T47D (cell line): ENCODE data around the gene KCNMA1.

ENCODE experiments used
- DNase-seq, 2 experiments: peaks; one replicate each; pipeline versions ENCODE4 v3.0.0 to v3.0.0-alpha.2; 2011 to 2012; ENCODE audit warnings: low read depth in 1 of 2, low spot score in 1 of 2
- JUND ChIP-seq: IDR thresholded peaks from 2 replicates; pipeline ENCODE4 v1.6.1; 2012; ENCODE audit warnings: low read depth
- in situ Hi-C: cut with HindIII; loops from 2 replicates; pipeline ENCODE4 v1.10.0; 2016; ENCODE audit warnings: low sequenced_read_pairs, low pct_unique_long_range_greater_than_20kb

The KCNMA1 gene

GRCh38 chr10:77619964-77620703 is 17.5 kb downstream of the KCNMA1 start:
- in situ Hi-C loops: no loop called here
- DNase-seq: no peak
- TF ChIP-seq JUND: no peak

GRCh38 chr10:77618117-77618516 is 19.5 kb downstream of the KCNMA1 start:
- DNase-seq: no peak
- in situ Hi-C loops: no loop called here
- no peak for TF ChIP-seq JUND

DNA sequence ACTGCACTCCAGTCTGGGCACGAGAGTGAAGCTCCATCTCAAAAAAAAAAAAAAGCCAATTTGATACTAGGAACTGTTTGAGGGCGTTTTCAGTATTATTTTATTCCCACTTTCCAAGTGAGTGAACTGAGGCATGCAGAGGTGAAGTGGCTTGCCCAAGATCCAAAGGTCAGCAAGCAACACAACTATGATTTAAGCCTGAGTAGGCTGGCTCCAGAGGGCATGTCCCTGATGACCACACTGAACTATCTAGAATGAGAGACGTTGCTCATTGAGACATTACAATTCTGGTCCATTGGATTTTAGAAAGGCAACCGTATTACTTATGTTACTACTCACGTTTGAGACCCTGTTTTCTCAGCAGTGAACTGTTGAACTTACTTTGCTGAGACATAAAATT is 20.8 kb downstream of the KCNMA1 start:
- in situ Hi-C loops: no loop called here
- DNase-seq: no peak
- no peak for TF ChIP-seq JUND

DNA sequence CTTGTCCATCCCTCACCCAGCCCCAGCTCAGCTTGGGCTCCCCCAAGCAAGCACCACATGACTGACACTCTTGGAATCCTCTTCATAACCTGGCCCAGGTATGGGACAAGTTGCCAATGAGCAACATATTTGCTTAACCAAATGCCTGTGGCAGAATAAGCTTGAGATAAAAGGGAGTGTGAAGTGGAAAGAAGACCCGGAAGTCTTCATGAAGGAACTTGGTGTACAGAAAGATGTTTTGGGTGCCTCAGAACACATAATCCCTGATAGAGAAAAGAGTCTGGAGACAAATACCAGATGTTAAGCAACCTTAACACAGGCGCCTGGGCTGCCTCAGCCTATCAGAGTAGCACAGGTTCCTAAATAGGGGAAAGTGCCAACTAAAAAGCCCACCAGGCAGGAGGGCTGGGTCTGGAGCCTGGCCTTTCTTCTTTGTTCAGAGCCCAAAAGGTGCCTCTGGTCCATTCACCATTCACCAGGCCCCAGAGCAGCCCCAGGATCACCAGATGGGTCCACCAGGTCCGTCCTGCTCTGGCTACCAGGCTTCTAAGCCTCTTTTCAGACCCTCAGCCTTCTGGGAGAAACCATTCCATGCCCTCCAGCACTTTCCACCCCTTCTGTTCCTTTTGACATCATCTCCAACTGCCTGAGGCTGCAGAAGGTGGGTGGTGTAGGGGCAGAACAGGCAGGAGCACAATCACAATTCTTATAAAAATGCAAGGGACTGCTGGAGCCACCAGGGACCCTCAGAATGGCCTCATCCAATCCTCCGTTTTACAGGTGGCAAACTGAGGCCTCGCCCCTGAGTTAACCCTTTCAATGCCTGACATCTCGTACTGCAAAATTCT is 22.6 kb downstream of the KCNMA1 start:
- no peak for TF ChIP-seq JUND
- DNase-seq: peak in 1 of 2 experiments; percentile 55
- in situ Hi-C loops: no loop called here

DNA sequence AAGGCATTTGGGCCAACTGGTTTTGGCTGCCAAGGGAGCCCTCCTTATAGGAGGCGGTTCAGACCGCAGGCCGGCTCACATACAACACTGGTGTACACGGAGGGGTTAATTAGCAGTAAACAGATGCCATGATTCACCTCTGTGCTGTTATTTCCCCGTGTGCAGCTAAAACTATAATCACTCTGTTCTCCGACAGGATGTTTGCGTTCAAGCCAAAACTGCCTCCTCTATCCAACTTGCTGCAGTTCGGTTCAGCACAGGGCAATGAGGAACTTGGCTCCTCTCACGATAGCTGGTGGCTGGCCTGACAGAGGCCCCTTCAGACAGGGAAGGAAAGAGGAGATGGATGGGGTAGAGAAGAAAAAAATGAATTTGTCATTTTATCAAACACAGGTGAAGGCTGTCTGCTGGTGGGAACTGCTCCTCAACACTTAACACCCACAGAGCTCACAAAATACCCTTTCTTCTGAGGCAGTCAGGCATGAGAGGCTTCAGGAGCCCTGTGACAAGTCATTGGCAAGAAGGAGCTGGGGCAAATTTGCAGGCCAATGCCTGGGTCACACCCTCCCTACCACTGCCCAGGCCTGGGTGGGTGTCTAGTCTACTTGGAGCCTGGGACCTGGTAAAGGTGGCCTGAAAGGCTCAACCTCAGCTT is 24.0 kb downstream of the KCNMA1 start:
- no peak for DNase-seq
- no peak for TF ChIP-seq JUND
- in situ Hi-C loops: no loop called here

GRCh38 chr10:77611670-77612069 is 25.9 kb downstream of the KCNMA1 start:
- DNase-seq: no peak
- TF ChIP-seq JUND: no peak
- in situ Hi-C loops: no loop called here

GRCh38 chr10:77611221-77611620 is 26.4 kb downstream of the KCNMA1 start:
- no peak for DNase-seq
- in situ Hi-C loops: no loop called here
- TF ChIP-seq JUND: no peak

DNA sequence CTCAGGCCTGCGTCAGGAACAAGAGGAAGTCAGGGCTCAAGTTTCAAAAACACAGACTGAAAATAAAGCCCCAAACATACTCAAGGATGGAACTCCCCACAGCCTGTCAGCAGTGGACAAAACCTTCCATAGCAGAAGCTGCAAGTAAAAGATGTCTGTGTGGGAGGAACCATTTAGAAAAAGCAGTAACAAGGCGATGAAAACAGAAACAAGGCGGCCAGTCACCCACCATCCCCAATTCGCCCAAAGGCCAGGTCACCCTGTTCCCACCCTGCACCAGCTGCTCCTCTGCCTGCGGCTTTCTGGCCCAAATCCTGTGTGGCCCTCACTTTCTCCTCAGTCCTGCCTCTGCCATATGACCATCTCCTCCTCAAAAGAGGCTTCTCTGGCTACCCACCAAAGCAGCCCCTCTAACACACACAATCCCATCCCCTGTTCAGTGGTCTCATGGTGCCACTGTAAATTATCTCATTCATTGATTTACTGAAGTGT is 27.8 kb downstream of the KCNMA1 start:
- DNase-seq: no peak
- in situ Hi-C loops: no loop called here

DNA sequence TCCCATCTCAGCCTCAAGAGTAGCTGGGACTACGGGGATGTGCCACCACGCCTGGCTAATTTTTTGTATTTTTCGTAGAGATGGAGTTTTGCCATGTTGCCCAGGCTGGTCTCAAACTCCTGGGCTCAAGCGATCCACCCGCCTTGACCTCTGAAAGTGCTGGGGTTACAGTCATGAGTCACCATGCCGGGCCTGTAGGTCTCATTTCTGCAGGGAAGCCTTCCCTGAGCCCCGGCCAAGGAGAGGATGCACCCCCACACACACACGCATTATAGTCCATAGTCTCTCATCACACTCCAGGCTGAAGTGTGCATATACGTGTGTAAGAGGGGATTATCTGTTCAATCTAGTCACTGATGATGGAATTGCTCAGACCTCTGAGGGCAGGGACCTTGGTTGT is 29.3 kb downstream of the KCNMA1 start:
- no peak for TF ChIP-seq JUND
- DNase-seq: no peak
- in situ Hi-C loops: no loop called here

More for the DNA sequence above, 27.8 kb downstream of the KCNMA1 start:
- TF ChIP-seq JUND: no peak

DNA sequence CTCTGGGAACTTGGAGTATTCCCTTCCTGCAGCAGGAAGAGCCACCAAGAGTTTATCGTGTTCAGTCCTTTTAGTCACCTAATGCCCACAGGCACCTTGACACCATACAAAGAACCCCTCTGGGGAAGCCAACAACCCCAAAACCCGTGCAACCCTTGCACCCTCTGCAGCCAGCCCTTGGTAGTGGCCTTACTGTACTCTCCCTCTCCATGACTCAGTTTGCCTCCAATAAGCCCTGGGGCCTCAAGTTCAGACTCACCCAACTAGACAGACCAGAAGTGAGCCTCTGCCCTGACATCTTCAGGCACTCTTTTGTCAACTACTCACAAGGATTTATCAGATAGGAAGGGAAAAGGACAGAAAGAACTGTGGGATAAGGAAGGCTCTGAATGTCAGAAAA is 30.9 kb downstream of the KCNMA1 start:
- in situ Hi-C loops: no loop called here
- DNase-seq: peak in 1 of 2 experiments; percentile 96
- TF ChIP-seq JUND: no peak

GRCh38 chr10:77605466-77605865 is 32.1 kb downstream of the KCNMA1 start:
- DNase-seq: peak in 1 of 2 experiments; percentile 77
- no peak for TF ChIP-seq JUND
- in situ Hi-C loops: no loop called here

GRCh38 chr10:77604941-77605351 is 32.7 kb downstream of the KCNMA1 start:
- DNase-seq: peak in 1 of 2 experiments; percentile 32
- TF ChIP-seq JUND: no peak
- in situ Hi-C loops: no loop called here
